GM12872 (cell line): Measurements from ENCODE around the gene PLCL1.

Experiments used
- CTCF ChIP-seq: IDR thresholded peaks from 3 replicates; pipeline ENCODE4 v1.5.1; 2011; ENCODE audit warnings: low read depth, mild to moderate bottlenecking, low read length, moderate library complexity; ENCODE audit not compliant: insufficient read depth

Gene PLCL1

GRCh38 chr2:198053776-198054175, 249.4 kb downstream of the PLCL1 start:
- TF ChIP-seq CTCF, result no peak

GRCh38 chr2:198054299-198054698, 249.9 kb downstream of the PLCL1 start:
- peak; percentile 67 for TF ChIP-seq CTCF

- TF ChIP-seq CTCF, result no peak
Measured at GRCh38 chr2:198055716-198056115, 251.3 kb downstream of the PLCL1 start.

GRCh38 chr2:198056836-198057235, 252.4 kb downstream of the PLCL1 start:
- TF ChIP-seq CTCF, result no peak

GRCh38 chr2:198059800-198060199, 255.4 kb downstream of the PLCL1 start:
- no peak for TF ChIP-seq CTCF

- TF ChIP-seq CTCF, result no peak
Measured at GRCh38 chr2:198060277-198060676, 255.9 kb downstream of the PLCL1 start.

- TF ChIP-seq CTCF, result no peak
Measured at GRCh38 chr2:198062826-198063225, 258.4 kb downstream of the PLCL1 start.

- no peak for TF ChIP-seq CTCF
Measured at GRCh38 chr2:198063242-198063641, 258.8 kb downstream of the PLCL1 start.
